Brain microvascular endothelial cell (primary cell): ENCODE measurements around the gene OXER1.

Experiments
- DNase-seq: peaks from one replicate; pipeline ENCODE4 v3.0.0-alpha.2; 2020
- H3K27ac ChIP-seq: fragments of 250-450 bp; sonication (Bioruptor Pico); 2 replicates; pipeline ENCODE4 v1.5.1; 2020; ENCODE audit warnings: mild to moderate bottlenecking, moderate library complexity
- H3K27me3 ChIP-seq: fragments of 250-450 bp; sonication (Bioruptor Pico); replicated peaks from 2 replicates; pipeline ENCODE4 v1.5.1; 2020; ENCODE audit warnings: mild to moderate bottlenecking
- H3K36me3 ChIP-seq: fragments of 250-450 bp; sonication (Bioruptor Pico); replicated peaks from 2 replicates; pipeline ENCODE4 v1.5.1; 2020; ENCODE audit warnings: mild to moderate bottlenecking
- H3K4me3 ChIP-seq: 2 replicates; pipeline ENCODE4 v1.5.1; 2011; ENCODE audit warnings: low read depth, mild to moderate bottlenecking, control low read depth, low read length, moderate library complexity
- CTCF ChIP-seq: IDR thresholded peaks from 2 replicates; pipeline ENCODE4 v1.5.1; 2011; ENCODE audit warnings: low read depth, mild to moderate bottlenecking, moderate library complexity, low read length, control low read depth, inconsistent platforms; ENCODE audit errors: missing control alignments
- in situ Hi-C: cut with HindIII; loops from 2 replicates; pipeline ENCODE4 v1.10.0; 2017; ENCODE audit warnings: low sequenced_read_pairs, low pct_ligation_motif_present

The OXER1 gene

GRCh38 chr2:42801381-42801780 is 37.4 kb upstream of the OXER1 start:
- no peaks in the 10 kb centered on the region for H3K27me3 ChIP-seq
- H3K36me3 ChIP-seq, result no peaks in the 10 kb centered on the region
- in situ Hi-C loops, result no loop called here
- H3K4me3 ChIP-seq, result no peak overlapping the region
- no peak overlapping the region for H3K27ac ChIP-seq
- TF ChIP-seq CTCF, result no peak
- DNase-seq, result no peak

- H3K27ac ChIP-seq, result no peak overlapping the region
- no peak overlapping the region for H3K4me3 ChIP-seq
- H3K36me3 ChIP-seq, result no peaks in the 10 kb centered on the region
- in situ Hi-C loops, result no loop called here
- TF ChIP-seq CTCF, result no peak
- DNase-seq, result no peak
- H3K27me3 ChIP-seq, result no peaks in the 10 kb centered on the region
Observed at GRCh38 chr2:42800981-42801380, 37.0 kb upstream of the OXER1 start.

GRCh38 chr2:42800461-42800962 is 36.6 kb upstream of the OXER1 start:
- DNase-seq, result no peak
- in situ Hi-C loops, result no loop called here
- H3K27me3 ChIP-seq, result no peaks in the 10 kb centered on the region
- no peak overlapping the region for H3K4me3 ChIP-seq
- no peak for TF ChIP-seq CTCF
- no peaks in the 10 kb centered on the region for H3K36me3 ChIP-seq
- no peak overlapping the region for H3K27ac ChIP-seq

GRCh38 chr2:42799881-42800280 is 35.9 kb upstream of the OXER1 start:
- no peak for TF ChIP-seq CTCF
- in situ Hi-C loops, result no loop called here
- no peak for DNase-seq
- Histone ChIP-seq H3K27me3 (no peaks in the 10 kb centered on the region), H3K36me3 (no peaks in the 10 kb centered on the region), H3K4me3 (no peak overlapping the region), H3K27ac (no peak overlapping the region)

- DNase-seq, result no peak
- in situ Hi-C loops, result no loop called here
- Histone ChIP-seq H3K27me3 (peaks cover 3% of the 10 kb centered on the region), H3K4me3 (no peak overlapping the region), H3K36me3 (no peaks in the 10 kb centered on the region), H3K27ac (no peak overlapping the region)
- no peak for TF ChIP-seq CTCF
Observed at GRCh38 chr2:42797281-42797680, 33.3 kb upstream of the OXER1 start.
